ENCODE data around the gene TRIM4.
A peak's percentile ranks its signal among the peaks of the same experiment; 100 is the strongest.
"Not testable (repeated sequence)": the region's sequence is repeated elsewhere in the genome, so short reads cannot be mapped to it uniquely, and the experiment has no call there.

The TRIM4 gene

DNA sequence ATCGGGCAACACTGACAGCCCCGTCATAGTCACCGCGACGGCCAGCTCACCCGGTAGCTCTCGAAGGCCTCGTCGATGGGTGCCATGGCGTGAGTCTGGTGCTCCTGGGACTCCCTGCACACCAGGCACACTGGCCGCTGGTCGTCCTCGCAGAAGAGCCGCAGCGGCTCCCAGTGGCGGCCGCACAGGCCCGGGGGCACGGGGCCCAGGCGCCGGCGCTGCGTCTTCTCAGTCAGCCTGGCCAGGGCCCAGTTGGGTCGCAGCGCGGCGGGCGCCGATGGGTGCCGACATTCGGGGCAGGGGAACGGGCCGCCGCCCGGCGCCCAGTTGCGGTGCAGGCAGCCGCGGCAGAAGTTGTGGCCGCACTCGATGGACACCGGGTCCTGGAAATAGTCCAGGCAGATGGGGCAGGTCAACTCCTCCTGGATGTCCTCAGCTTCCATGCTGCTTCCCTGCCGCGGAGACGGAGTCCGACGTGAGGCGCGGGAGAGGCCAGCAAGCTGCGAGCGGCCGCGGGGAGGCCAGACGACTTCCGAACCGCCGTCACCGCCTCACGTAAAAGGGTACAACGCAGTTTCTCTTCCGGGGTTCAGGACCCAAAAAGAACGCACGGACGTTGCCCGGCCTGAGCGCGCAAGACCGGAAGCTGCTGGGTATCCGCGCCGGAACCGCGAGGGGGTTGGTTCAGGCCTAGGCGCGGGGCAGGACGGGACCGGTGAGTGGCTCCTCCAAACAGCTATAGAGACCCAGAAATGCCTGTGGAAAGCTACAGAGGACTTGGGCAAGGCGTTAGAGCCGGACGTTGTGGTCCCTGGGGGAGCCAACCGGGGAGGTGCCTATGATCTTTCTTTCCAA is at the start of gene TRIM4:
TRIM4 (minus strand) TSS at position 572 of the 855 bp plus-strand sequence; CDS start at position 443, 129 bp downstream.
- DNase-seq (ENCODE audit: low spot score), result peak; percentile 89

GRCh38 chr7:99958564-99959227 is 39.4 kb upstream of the TRIM4 start:
- no peak for DNase-seq (ENCODE audit: low spot score)

DNA sequence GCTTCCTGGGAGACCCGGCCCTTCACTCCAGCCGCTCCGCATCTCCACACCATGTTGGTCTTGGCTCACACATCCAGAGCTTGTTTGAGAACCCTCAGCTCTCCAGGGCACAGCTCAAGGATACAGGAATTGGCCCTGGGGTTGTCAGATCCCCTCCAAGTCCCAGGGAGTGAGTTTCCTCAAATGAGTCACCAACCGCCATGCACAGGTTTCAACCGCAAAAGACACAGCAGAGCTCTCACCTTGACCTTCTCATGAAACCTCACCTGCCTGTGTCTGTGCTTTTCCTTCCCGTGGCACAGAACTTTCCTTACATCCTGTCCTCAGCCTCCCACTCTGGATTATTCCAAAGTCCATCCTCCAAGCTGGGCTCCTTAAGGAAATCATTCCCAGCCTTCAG is 35.9 kb upstream of the TRIM4 start:
- DNase-seq (ENCODE audit: low spot score), result no peak

DNA sequence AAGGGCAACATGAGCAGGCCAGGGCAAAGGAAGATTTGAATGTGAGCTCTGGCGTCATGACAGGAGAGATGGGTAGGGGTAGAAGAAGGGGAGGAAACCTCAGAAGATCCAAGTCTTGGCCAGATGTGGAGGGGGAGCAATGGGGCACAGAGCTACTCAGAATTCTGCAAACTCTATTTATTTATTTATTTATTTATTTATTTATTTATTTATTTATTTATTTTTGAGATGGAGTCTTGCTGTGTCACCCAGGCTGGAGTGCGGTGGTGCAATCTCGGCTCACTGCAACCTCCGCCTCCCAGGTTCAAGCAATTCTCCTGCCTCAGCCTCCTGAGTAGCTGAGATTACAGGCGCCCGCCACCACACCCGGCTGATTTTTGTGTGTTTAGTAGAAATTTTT is 35.3 kb upstream of the TRIM4 start:
- DNase-seq (ENCODE audit: low spot score), result not testable (repeated sequence)

DNA sequence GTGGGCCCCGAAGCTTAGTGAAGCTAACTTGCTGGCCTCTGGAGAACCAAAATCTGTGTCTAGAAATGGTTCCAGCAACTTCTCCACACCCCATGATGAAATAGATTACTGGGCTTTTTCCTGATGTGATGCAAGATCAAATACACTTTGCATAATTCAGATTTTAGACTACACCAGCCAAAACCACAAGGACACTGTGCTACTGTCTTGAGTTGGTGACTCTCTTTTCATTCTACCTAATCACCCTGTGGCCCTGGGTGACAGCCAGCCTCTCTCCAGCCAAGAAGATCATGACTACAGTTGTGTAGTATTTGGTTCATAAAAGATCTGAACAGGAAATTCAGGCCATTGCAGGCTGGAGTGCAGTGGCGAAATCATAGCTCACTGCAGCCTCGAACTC is 34.3 kb upstream of the TRIM4 start:
- no peak for DNase-seq (ENCODE audit: low spot score)

DNA sequence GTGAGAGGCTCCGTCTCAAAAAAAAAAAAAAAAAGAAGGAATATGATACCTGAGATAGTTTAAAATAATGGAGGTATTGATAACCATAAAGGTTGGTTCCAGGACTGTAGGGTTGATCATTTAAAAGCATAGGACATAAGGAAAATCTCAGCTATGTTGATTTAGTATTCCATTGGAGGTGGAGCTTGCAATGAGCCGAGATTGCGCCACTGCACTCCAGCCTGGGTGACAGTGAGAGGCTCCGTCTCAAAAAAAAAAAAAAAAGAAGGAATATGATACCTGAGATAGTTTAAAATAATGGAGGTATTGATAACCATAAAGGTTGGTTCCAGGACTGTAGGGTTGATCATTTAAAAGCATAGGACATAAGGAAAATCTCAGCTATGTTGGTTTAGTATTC is 33.3 kb upstream of the TRIM4 start:
- DNase-seq (ENCODE audit: low spot score), result not testable (repeated sequence)

- not testable (repeated sequence) for DNase-seq (ENCODE audit: low spot score)
Measured at GRCh38 chr7:99950819-99951218, 31.5 kb upstream of the TRIM4 start.

DNA sequence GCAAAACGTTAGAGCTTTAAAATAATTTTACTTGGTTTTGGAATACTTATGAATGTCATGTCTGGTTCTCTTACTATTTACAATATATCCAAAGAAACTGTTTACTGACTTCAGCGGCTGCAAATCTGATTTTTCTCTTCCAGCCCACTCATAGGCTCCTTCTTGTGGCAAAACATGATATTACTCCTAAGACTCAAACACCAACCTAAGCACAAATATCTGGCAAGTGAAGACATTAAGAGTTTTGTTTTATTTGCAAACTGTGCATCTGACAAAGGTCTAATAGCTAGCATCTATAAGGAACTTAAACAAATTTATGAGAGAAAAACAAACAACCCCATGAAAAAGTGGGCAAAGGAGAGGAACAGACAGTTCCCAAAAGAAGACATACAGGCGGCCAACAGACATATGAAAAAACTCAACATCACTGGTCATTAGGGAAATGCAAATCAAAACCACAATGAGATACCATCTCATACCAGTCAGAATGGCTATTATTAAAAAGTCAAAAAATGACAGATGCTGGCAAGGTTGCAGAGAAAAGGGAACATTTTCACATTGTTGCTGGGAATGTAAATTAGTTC is 30.4 kb upstream of the TRIM4 start:
- no peak for DNase-seq (ENCODE audit: low spot score)

- no peak for DNase-seq (ENCODE audit: low spot score)
Measured at GRCh38 chr7:99947608-99948007, 28.3 kb upstream of the TRIM4 start.

- no peak for DNase-seq (ENCODE audit: low spot score)
Measured at GRCh38 chr7:99944497-99945070, 25.3 kb upstream of the TRIM4 start.

DNA sequence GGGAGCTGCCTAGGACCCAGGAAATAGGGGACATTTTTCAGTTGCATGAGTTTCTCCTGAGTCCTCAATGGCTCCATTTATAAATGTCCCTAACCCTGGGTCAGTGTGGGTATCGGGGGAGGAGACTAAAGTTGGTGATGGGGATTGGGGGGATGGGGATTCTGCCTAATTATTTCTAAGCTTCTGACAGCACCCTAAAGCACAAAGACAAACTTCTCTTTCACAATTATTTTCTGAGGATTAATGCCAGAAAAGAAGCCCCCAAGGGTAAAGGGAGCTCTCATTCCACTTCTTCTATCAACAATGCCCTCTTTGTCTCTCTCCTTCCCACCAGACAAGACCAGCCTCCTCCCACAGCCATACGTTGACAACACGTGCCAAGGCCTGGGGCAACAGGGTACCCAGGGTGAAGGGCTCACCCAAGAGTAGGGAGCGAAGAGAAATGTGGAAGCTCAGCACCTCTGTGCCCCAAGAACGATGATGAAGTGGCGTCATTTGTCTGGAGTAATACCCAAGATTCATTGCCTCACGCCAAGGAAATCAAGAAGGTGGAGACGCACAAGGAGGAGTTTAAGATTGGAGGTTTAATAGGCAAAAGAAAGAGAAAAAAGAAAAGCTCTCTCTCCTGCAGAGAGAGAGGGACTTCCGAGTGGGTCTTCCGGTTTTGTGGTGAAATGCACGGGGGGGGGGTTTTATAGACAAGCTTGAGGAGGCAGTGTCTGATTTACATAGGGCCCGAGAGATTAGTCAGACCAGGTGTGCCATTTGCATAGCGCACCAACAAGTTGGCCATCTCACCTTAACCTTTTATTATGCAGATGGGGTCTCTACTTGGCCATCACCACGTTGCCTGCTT is 24.5 kb upstream of the TRIM4 start:
- DNase-seq (ENCODE audit: low spot score), result no peak

DNA sequence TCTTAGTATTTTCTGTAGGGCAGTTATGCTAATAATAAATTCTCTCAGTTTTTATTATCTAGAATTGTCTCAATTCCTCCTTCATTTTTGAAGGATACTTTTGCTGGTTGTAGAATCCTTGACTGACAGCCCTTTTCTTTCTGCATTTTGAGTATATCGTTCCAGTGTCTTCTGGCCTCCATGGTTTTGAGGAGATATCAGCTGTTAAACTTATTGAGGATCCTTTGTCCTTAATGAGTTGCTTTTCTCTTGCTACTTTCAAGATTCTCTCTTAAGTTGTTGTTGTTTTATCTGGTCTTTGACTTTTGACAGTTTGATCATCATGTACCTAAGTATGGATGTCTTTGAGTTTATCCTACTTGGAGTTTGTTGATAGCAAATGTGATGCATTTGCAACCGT is 19.0 kb upstream of the TRIM4 start:
- DNase-seq (ENCODE audit: low spot score), result no peak

DNA sequence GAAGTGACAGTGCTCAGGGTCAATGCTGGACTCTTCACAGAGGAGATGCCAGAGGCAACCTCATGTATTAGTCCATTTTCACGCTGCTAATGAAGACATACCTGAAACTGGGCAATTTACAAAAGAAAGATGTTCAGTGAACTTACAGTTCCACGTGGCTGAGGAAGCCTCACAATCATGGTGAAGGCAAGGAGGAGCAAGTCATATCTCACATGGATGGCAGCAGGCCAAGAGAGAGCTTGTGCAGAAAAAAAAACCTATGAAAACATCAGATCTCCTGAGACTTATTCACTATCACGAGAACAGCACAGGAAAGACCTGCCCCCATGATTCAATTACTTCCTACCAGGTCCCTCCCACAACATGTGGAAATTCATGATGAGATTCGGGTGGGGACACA is 15.7 kb upstream of the TRIM4 start:
- DNase-seq (ENCODE audit: low spot score), result not testable (repeated sequence)

GRCh38 chr7:99930376-99930775 is 11.0 kb upstream of the TRIM4 start:
- DNase-seq (ENCODE audit: low spot score), result no peak

DNA sequence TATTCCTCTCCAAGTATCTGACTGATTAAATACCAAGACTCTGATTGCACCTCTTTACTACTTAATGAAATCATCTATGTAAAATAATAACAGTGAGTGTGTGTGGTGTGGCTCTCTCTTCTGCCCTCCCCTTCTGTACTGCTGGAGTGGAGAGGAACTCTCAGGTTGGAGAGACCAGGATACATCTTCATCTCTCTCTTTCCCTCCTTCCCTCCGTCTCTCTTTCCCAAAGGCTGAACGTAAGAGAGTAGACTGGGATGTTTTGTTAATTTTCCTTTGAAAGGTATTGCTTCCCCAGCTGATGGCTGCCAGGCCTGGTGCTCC is 10.4 kb upstream of the TRIM4 start:
- DNase-seq (ENCODE audit: low spot score), result no peak

DNA sequence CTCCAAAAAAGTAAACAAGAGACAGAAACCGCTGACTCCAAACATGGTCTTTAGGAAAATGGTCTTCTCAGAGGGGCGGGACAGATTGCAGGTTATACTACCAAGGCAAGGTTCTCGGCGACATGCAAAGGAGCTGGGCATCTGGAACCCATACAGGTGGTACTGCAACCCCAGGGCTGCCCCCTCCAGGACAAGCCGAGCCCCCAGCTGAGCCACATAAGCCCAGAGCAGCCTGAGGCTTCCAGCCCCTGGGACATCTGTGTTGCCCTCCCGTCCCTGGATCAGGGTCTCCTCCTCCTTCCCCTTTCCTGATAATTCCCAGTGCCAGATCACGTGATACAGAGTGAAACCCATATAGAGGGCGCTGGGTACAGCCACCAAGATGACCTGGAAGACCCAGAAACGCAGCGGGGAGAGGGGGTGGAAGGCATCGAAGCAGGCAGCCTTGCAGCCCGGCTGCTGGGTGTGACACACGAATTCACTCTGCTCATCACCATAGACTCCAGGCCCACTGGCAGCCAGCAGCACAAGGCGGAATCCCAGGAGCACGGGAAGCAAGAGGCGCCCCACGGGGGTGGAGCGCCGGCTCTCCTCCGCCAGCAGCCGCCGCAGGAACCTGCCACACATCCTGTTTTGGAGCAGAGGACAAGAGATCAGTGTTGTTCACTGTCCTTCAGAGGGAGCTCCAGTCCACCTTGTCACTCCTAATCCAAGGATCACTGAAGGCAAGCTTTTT is 9.8 kb upstream of the TRIM4 start, which contains the start of gene GJC3:
GJC3 (minus strand) TSS at position 627 of the 736 bp plus-strand sequence; CDS start at position 627, 0 bp downstream.
- peak; percentile 63 for DNase-seq (ENCODE audit: low spot score)

GRCh38 chr7:99928188-99928587 is 8.9 kb upstream of the TRIM4 start:
- no peak for DNase-seq (ENCODE audit: low spot score)

DNA sequence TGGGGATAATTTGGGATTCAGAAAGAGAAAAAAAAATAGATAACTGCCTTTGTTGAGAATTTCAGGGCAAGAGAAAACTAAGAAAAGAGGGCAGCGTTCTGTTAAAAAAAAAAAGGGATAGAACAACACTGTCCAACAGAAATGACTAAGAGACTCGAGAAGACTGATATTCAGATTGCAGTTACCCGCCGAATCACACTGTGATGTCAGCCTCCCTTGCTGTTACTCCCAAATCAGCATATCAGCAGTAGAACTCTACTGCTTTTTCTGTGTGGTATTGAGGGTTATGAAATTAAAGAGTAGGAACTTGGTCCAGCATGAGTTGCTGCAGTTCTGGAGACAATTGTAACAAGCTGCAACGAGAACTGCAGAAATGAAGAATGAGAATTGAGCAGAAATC is 8.2 kb upstream of the TRIM4 start:
- DNase-seq (ENCODE audit: low spot score), result no peak

DNA sequence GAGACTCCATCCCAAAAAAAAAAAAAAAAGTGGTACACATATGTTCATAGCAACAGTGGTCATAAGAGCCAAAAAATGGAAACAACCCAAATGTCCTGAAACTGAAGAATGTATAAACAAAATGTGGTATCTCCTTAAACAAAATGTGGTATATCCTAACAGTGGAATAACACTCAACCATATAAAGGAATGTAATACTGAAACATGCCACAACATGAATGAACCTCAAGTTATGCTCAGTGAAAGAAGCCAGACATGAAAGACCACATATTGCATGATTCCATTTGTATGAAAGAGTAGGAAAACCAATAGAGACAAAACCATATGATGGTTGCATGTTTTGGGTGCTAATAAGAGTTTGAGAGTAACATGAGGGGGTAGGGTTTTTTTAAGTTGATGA is 7.0 kb upstream of the TRIM4 start:
- no peak for DNase-seq (ENCODE audit: low spot score)

DNA sequence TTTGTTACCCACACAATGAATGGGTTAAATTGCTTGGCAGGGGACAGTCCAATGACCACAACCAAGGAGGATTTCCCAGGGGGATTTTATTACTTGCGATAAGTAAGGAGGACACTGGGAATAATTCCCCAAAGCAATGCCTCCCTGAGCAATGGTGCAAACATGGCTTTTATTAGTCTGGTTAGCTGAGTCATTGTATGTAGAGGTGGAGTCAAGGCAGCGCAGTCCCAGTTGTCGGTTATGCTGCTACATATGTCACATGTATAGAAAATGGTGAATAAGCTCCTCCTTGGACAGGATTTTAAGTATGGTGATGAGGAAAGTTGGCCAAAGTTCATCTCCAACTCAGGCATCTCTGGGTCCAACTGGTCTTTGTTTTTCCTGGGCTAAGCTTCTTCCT is 3.9 kb upstream of the TRIM4 start:
- no peak for DNase-seq (ENCODE audit: low spot score)

DNA sequence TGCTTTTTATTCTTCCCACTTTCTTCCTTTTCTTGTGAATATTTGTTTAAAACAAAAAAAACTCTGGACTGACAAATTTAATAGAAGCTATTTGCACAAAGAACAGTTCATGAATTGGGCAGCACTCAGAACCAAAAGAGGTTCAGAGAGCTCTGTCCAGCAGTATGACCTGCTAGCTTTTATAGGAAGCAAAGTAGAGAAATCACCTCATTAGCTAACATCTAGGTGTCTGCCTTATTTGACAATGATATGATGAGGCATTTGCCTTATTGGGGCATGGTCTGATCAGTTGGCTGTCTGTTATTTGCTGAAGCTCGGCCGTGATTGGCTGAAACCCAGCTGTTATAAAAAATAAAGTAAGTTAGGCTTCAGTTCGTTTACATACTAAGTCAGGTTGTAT is 819 bp upstream of the TRIM4 start:
- DNase-seq (ENCODE audit: low spot score), result no peak
